Right atrium auricular region (tissue), 2 donors: Measurements from ENCODE around the gene COL16A1. TPM values are rescaled to one million over a fixed set of nuclear protein-coding genes. Genes with fewer than 3 reads are reported as not detected.

Experiments
- DNase-seq: peaks from one replicate; pipeline ENCODE4 v3.0.0-alpha.2; 2019; ENCODE audit warnings: low spot score
- H3K27ac ChIP-seq, 2 donors: fragments of 200-600 bp; sonication (generic); 1 replicate in 1 of 2; 2 replicates in 1 of 2; pipeline ENCODE4 v1.5.1; 2016 to 2019
- H3K27me3 ChIP-seq, 2 donors: fragments of 200-600 bp; sonication (generic); one replicate each; pipeline versions ENCODE4 v1.5.1 to v1.6.0; 2017 to 2019
- H3K36me3 ChIP-seq: fragments of 200-600 bp; sonication (generic); one replicate; pipeline ENCODE4 v1.5.1; 2016
- H3K4me1 ChIP-seq, 2 donors: fragments of 200-600 bp; sonication (generic); one replicate each; pipeline versions ENCODE4 v1.5.1 to v1.6.0; 2017 to 2019
- H3K4me3 ChIP-seq, 2 donors: fragments of 200-600 bp; sonication (generic); 1 replicate in 1 of 2; 2 replicates in 1 of 2; pipeline ENCODE4 v1.5.1; 2017 to 2019; ENCODE audit warnings: mild to moderate bottlenecking in 1 of 2, moderate library complexity in 1 of 2
- H3K9me3 ChIP-seq, 2 donors: fragments of 200-600 bp; sonication (generic); one replicate each; pipeline ENCODE4 v1.5.1; 2019
- CTCF ChIP-seq, 2 donors: fragments of 200-600 bp; sonication (generic); IDR thresholded peaks; one replicate each; pipeline ENCODE4 v1.5.1; 2019; ENCODE audit warnings: antibody characterized with exemption in 2 of 2
- total RNA-seq, 2 donors: library from RNA; depleted of rRNA; stranded (reverse); fragments of >200 nt; gene quantifications; one replicate each; pipeline ENCODE4 v1.1.0, GENCODE V29; 2016

Gene COL16A1
- total RNA-seq, 2 donors from 2014 or later = 31.2 to 34.4 TPM

GRCh38 chr1:31688233-31688918 is 15.4 kb downstream of the COL16A1 start:
- no peak overlapping the region for H3K27ac ChIP-seq
- no peaks in the 10 kb centered on the region for H3K36me3 ChIP-seq
- no peaks in the 10 kb centered on the region for H3K27me3 ChIP-seq
- H3K4me1 ChIP-seq = no peaks in the 10 kb centered on the region
- H3K9me3 ChIP-seq = no peaks in the 10 kb centered on the region
- H3K4me3 ChIP-seq = no peak overlapping the region
- DNase-seq = no peak
- no peak for TF ChIP-seq CTCF (IDR thresholded peaks at IDR 0.05)

- Histone ChIP-seq H3K9me3 (no peaks in the 10 kb centered on the region), H3K27ac (no peak overlapping the region), H3K27me3 (no peaks in the 10 kb centered on the region), H3K4me3 (no peak overlapping the region), H3K36me3 (peaks cover 3% of the 10 kb centered on the region), H3K4me1 (no peaks in the 10 kb centered on the region)
- DNase-seq = no peak
- no peak for TF ChIP-seq CTCF (IDR thresholded peaks at IDR 0.05)
These were observed 16.2 kb downstream of the COL16A1 start for GRCh38 chr1:31687601-31688000.

- Histone ChIP-seq H3K4me3 (no peak overlapping the region), H3K9me3 (no peaks in the 10 kb centered on the region), H3K4me1 (no peaks in the 10 kb centered on the region), H3K27me3 (no peaks in the 10 kb centered on the region), H3K27ac (no peak overlapping the region), H3K36me3 (peaks cover 7% of the 10 kb centered on the region)
- no peak for TF ChIP-seq CTCF (IDR thresholded peaks at IDR 0.05)
- DNase-seq = no peak
These were observed 18.0 kb downstream of the COL16A1 start for GRCh38 chr1:31685795-31686194.

GRCh38 chr1:31683997-31684396 is 19.8 kb downstream of the COL16A1 start:
- Histone ChIP-seq H3K9me3 (no peaks in the 10 kb centered on the region), H3K27me3 (no peaks in the 10 kb centered on the region), H3K4me1 (no peaks in the 10 kb centered on the region), H3K4me3 (no peak overlapping the region), H3K36me3 (peaks cover 7% of the 10 kb centered on the region), H3K27ac (no peak overlapping the region)
- no peak for DNase-seq
- TF ChIP-seq CTCF (IDR thresholded peaks at IDR 0.05) = peak in 1 of 2 donors; percentile 46

- no peak overlapping the region for H3K4me3 ChIP-seq
- no peak overlapping the region for H3K27ac ChIP-seq
- no peaks in the 10 kb centered on the region for H3K9me3 ChIP-seq
- no peak for DNase-seq
- no peak for TF ChIP-seq CTCF (IDR thresholded peaks at IDR 0.05)
- no peaks in the 10 kb centered on the region for H3K27me3 ChIP-seq
- peaks cover 7% of the 10 kb centered on the region for H3K36me3 ChIP-seq
- no peaks in the 10 kb centered on the region for H3K4me1 ChIP-seq
These were observed 22.4 kb downstream of the COL16A1 start for GRCh38 chr1:31681415-31681814.
